ENCODE data around the gene BHLHA15. TPM values are rescaled to one million over a fixed set of nuclear protein-coding genes. Genes with fewer than 3 reads are reported as not detected.
"Not testable (repeated sequence)": the region's sequence is repeated elsewhere in the genome, so short reads cannot be mapped to it uniquely, and the experiment has no call there.

BHLHA15 gene
- total RNA-seq, 6 donors from 2014 or later: 2.4 to 20.1 (median 3.5) TPM; not detected in 1

DNA sequence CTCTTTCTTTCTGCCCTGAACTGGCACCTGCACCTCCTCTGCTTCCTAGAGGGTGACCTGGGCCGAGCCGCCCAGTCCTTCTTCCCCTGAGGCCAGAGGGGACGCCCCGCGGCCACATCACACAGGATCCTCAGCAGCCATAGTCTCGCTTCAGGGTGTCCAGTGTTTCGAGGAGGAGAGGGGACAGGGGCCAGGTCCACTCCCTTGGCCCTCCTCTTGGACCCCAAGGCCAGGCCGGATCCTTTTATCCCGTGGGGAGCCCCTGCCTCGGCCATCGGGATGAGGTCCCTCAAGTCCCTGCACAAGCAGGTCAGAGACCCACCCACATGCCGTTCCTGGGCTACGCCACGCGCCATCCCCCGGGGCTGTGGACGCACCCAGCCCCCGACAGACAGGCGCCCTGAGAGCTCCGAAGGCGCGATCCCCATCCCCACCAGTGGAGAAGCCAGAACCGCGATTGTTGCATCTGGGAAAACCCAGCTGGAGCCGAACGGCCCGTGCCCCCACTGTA is 3.6 kb downstream of the BHLHA15 start:
- Histone ChIP-seq H3K27ac (no peak overlapping the region), H3K9me3 (no peaks in the 10 kb centered on the region), H3K4me3 (no peak overlapping the region), H3K36me3 (peaks cover 5 to 32% (median 19%) of the 10 kb centered on the region in 4 donors), H3K27me3 (peaks cover 0 to 12% (median 0%) of the 10 kb centered on the region in 4 donors), H3K4me1 (peaks cover 4 to 18% (median 7%) of the 10 kb centered on the region in 4 donors)
- ATAC-seq (ENCODE audit: low FRiP score in 2 of 2): no peak
- peak in 1 of 2 donors; percentile 75 for DNase-seq
- TF ChIP-seq POLR2A (IDR thresholded peaks at IDR 0.05) (no peak), EP300 (IDR thresholded peaks at IDR 0.05) (no peak), POLR2AphosphoS5 (IDR thresholded peaks at IDR 0.05) (no peak)
- TF ChIP-seq, protein P1, sequence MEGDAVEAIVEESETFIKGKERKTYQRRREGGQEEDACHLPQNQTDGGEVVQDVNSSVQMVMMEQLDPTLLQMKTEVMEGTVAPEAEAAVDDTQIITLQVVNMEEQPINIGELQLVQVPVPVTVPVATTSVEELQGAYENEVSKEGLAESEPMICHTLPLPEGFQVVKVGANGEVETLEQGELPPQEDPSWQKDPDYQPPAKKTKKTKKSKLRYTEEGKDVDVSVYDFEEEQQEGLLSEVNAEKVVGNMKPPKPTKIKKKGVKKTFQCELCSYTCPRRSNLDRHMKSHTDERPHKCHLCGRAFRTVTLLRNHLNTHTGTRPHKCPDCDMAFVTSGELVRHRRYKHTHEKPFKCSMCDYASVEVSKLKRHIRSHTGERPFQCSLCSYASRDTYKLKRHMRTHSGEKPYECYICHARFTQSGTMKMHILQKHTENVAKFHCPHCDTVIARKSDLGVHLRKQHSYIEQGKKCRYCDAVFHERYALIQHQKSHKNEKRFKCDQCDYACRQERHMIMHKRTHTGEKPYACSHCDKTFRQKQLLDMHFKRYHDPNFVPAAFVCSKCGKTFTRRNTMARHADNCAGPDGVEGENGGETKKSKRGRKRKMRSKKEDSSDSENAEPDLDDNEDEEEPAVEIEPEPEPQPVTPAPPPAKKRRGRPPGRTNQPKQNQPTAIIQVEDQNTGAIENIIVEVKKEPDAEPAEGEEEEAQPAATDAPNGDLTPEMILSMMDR (IDR thresholded peaks at IDR 0.05): no peak
- WGBS, 2 donors: 94 to 96% methylated on average over 26 to 27 of the region's 27 CpGs

DNA sequence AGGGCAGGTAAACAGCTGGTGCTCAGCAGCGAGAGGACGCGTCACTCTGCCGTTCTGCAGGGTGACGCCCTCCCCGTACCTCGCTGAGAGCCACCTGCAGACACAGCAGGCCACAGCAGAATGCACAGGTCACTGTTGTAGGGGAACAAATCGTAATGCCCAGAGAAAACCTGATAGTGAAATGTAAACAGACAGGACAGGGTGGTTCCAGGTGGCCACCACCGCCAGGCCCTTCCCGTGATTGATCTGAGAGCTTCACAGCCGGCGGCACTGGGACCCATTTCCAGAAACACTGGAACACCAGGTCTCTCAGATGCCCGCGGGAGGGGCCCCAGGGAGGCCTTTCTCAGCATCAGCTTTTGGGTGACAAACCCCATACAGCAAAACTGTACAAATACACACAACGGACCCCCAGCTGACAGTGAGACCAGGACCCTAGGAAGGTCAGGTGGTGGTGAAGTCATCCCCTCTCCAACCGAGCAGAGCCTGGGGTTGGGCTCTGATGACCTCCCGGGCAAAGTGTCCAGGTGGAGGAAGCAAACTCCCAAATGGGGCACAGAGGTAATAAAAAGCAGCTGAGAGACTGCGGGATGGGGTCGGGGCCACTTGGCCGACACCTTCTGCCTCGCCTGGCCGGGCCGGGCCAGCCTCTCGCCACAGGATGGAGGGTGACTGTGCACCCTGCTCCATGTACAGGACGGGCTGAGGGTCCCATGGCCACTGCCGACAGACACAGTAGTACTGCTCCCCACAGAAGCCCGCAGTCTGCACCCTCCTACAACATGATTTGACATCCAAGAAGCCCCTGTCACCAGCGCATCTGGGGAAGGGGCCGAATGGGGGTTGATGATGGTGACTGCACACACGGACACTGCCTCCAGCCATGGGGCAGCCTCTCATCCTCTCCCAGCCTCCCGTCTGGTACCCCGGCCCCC is 4.6 kb downstream of the BHLHA15 start:
- no peak overlapping the region for H3K4me3 ChIP-seq
- H3K36me3 ChIP-seq: peaks cover 5 to 41% (median 23%) of the 10 kb centered on the region in 4 donors
- peaks cover 0 to 12% (median 4%) of the 10 kb centered on the region in 4 donors for H3K4me1 ChIP-seq
- H3K27ac ChIP-seq: no peak overlapping the region
- no peaks in the 10 kb centered on the region for H3K9me3 ChIP-seq
- no peak for TF ChIP-seq POLR2A (IDR thresholded peaks at IDR 0.05)
- TF ChIP-seq POLR2AphosphoS5 (IDR thresholded peaks at IDR 0.05): no peak
- TF ChIP-seq EP300 (IDR thresholded peaks at IDR 0.05): no peak
- TF ChIP-seq, protein P1 (IDR thresholded peaks at IDR 0.05): no peak
- peaks cover 0 to 8% (median 0%) of the 10 kb centered on the region in 4 donors for H3K27me3 ChIP-seq
- DNase-seq: peak in 1 of 2 donors; percentile 74
- 88 to 91% methylated on average over 21 to 29 of the region's 32 CpGs for WGBS, 2 donors
- ATAC-seq (ENCODE audit: low FRiP score in 2 of 2): no peak

DNA sequence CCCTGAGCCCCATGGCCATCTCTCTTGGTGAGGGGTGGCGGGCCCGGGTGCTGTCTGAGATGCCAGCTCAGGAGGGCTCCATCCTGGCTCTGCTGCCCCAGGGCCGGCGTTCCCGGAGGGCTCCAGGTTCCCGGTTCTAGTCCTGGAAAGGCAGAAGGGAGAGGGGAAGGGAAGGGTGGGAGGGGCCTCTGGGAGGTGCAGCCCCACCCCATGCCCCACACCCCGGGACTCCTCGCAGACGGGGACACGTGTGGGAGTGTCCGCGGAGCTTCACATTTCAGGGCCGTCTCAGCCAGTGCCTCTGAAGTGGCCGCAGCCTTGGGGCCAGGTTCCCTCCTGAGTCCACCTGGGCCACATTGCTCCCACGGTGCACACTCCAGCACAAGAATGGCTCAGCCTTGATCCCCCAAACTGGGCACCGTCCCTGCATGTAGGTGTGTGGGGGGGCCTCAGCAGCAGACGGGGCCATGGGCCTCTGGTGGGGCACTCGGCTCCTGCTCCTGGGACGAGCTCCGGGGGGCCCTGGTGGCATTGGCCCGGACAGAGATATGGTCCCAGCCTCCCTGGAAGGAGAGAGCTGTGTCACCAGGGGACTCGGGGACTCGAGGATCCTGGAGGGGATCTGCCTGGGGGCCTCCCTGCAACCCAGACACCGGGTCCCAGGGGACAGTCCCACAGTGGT is 5.8 kb downstream of the BHLHA15 start:
- no peak overlapping the region for H3K27ac ChIP-seq
- H3K27me3 ChIP-seq: no peaks in the 10 kb centered on the region
- no peak overlapping the region for H3K4me3 ChIP-seq
- TF ChIP-seq EP300 (IDR thresholded peaks at IDR 0.05): no peak
- peaks cover 5 to 54% (median 34%) of the 10 kb centered on the region in 4 donors for H3K36me3 ChIP-seq
- DNase-seq (no peak), ATAC-seq (ENCODE audit: low FRiP score in 2 of 2) (no peak)
- 94 to 100% methylated on average over 8 to 23 of the region's 24 CpGs for WGBS, 2 donors
- H3K4me1 ChIP-seq: no peaks in the 10 kb centered on the region
- H3K9me3 ChIP-seq: no peaks in the 10 kb centered on the region

DNA sequence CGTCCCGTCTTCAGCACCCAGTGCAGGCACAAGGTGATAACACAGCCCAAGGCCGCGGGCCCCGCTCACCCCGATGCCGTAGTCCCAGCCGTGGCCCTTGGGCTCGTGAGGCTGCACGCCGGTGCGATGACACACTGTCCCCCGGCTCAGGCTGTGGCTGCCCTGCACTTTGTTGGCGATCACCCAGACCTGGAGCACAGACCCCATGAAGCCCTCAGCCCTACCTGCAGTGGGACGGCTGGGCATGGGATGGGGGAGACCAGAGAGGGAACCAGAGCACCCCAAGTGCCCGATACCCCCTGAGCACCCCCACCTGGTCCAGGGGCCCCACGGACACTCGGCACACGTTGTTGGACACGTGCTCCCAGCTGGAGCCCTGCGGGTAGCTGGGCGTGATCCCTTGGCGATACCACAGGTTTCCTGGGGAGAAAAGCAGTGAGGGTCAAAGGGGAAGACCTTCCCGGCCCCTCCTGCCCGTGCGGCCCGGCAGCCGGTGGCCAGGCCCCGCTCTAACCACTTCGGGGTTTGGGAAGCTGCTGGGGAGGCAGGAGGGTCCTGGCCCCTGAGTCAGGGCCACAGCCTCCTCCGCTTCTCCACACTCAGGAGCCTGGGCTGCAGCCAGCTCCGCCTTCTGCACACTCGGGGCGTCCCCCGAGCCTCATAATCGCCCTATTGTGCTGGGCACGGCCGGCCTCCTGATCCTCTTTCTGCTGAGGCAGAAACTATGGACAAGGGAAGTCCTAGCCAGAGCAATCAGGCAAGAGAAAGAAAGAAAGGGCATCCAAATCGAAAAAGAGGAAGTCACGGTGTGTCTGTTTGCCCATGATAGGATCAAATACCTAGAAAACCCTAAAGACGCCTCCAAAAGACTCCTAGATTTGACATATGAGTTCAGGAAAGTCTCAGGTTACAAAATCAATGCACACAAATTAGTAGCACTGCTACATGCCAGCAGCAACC is 6.7 kb downstream of the BHLHA15 start:
- H3K27ac ChIP-seq: no peak overlapping the region
- H3K4me3 ChIP-seq: no peak overlapping the region
- no peaks in the 10 kb centered on the region for H3K9me3 ChIP-seq
- TF ChIP-seq POLR2A (IDR thresholded peaks at IDR 0.05) (no peak), EP300 (IDR thresholded peaks at IDR 0.05) (no peak), POLR2AphosphoS5 (IDR thresholded peaks at IDR 0.05) (no peak)
- TF ChIP-seq, protein P1 (IDR thresholded peaks at IDR 0.05): no peak
- DNase-seq: no peak
- peaks cover 5 to 62% (median 43%) of the 10 kb centered on the region in 4 donors for H3K36me3 ChIP-seq
- H3K4me1 ChIP-seq: no peaks in the 10 kb centered on the region
- H3K27me3 ChIP-seq: no peaks in the 10 kb centered on the region
- ATAC-seq (ENCODE audit: low FRiP score in 2 of 2): no peak
- WGBS, 2 donors: 71 to 74% methylated on average over 12 to 31 of the region's 41 CpGs

DNA sequence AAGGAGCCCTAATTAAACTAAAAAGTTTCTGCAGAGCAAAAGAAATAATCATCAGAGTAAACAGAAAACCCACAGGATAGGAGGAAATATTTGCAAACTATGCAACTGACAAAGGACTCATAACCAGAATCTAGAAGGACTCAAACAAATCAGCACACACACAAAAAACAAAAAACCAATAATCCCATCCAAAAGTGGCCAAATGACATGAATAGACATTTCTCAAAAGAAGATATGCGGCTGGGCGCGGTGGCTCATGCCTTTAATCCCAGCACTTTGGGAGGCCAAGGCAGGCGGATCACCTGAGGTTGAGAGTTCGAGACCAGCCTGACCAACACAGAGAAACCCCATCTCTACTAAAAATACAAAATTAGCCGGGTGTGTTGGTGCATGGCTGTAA is 8.1 kb downstream of the BHLHA15 start:
- H3K36me3 ChIP-seq: peaks cover 5 to 77% (median 50%) of the 10 kb centered on the region in 4 donors
- H3K4me3 ChIP-seq; H3K27me3 ChIP-seq; H3K9me3 ChIP-seq; ATAC-seq (ENCODE audit: low FRiP score in 2 of 2); DNase-seq; H3K4me1 ChIP-seq; H3K27ac ChIP-seq: not testable (repeated sequence)
- 94 to 97% methylated on average over 6 of the region's 6 CpGs for WGBS, 2 donors
